Astrocyte (in vitro differentiated cells and primary cell): ENCODE data around the gene DUSP1. TPM values are rescaled to one million over a fixed set of nuclear protein-coding genes. Genes with fewer than 3 reads are reported as not detected.

ENCODE experiments used
- DNase-seq: peaks from one replicate; pipeline ENCODE4 v3.0.0-alpha.2; 2010; ENCODE audit warnings: low read depth
- FAIRE-seq: peaks from 2 replicates; lab custom pipeline; 2011; peaks lifted over from hg19 to GRCh38; lab: Jason Lieb, UNC
- H2AFZ ChIP-seq: 2 replicates; pipeline ENCODE4 v1.6.0; 2012; ENCODE audit warnings: low read depth, low read length, inconsistent platforms
- H3K27ac ChIP-seq: 2 replicates; pipeline ENCODE4 v1.5.1; 2011; ENCODE audit warnings: low read depth, low read length, inconsistent platforms
- H3K27me3 ChIP-seq: 2 replicates; pipeline ENCODE4 v1.6.0; 2011; ENCODE audit warnings: low read length, inconsistent platforms; ENCODE audit not compliant: insufficient read depth
- H3K36me3 ChIP-seq: 2 replicates; pipeline ENCODE4 v1.5.1; 2011; ENCODE audit warnings: low read length, inconsistent platforms; ENCODE audit not compliant: insufficient read depth
- H3K4me1 ChIP-seq: 2 replicates; pipeline ENCODE4 v1.5.1; 2011; ENCODE audit warnings: low read length, inconsistent platforms; ENCODE audit not compliant: insufficient read depth
- H3K4me2 ChIP-seq: 2 replicates; pipeline ENCODE4 v1.6.0; 2012; ENCODE audit warnings: low read length, inconsistent platforms
- H3K4me3 ChIP-seq: 2 replicates; pipeline ENCODE4 v1.5.1; 2011; ENCODE audit warnings: low read depth, mild to moderate bottlenecking, low read length, inconsistent platforms; ENCODE audit not compliant: insufficient read depth
- H3K79me2 ChIP-seq: 2 replicates; pipeline ENCODE4 v1.6.0; 2012; ENCODE audit warnings: mild to moderate bottlenecking, low read length, inconsistent platforms; ENCODE audit not compliant: insufficient read depth
- H3K9ac ChIP-seq: 2 replicates; pipeline ENCODE4 v1.6.0; 2012; ENCODE audit warnings: mild to moderate bottlenecking, low read length, inconsistent platforms
- H3K9me3 ChIP-seq: 2 replicates; pipeline ENCODE4 v1.5.1; 2012; ENCODE audit warnings: low read depth, mild to moderate bottlenecking, low read length, inconsistent platforms; ENCODE audit not compliant: insufficient read depth
- H4K20me1 ChIP-seq: 2 replicates; pipeline ENCODE4 v1.6.0; 2012; ENCODE audit warnings: low read length, inconsistent platforms; ENCODE audit not compliant: insufficient read depth
- H3K27ac Mint-ChIP-seq: one replicate; pipeline ENCODE4 v1.8.0; 2021; ENCODE audit warnings: mild to moderate bottlenecking, mixed read lengths; ENCODE audit not compliant: unreplicated experiment
- H3K27me3 Mint-ChIP-seq: one replicate; pipeline ENCODE4 v1.8.0; 2021; ENCODE audit warnings: low read depth, mixed read lengths; ENCODE audit not compliant: unreplicated experiment
- H3K36me3 Mint-ChIP-seq: one replicate; pipeline ENCODE4 v1.8.0; 2021; ENCODE audit warnings: low read depth, mixed read lengths; ENCODE audit not compliant: unreplicated experiment
- H3K4me1 Mint-ChIP-seq: one replicate; pipeline ENCODE4 v1.8.0; 2021; ENCODE audit warnings: low read depth, mixed read lengths; ENCODE audit not compliant: unreplicated experiment
- H3K4me3 Mint-ChIP-seq: one replicate; pipeline ENCODE4 v1.8.0; 2021; ENCODE audit warnings: mild to moderate bottlenecking, moderate library complexity, mixed read lengths; ENCODE audit not compliant: unreplicated experiment
- H3K9me3 Mint-ChIP-seq: one replicate; pipeline ENCODE4 v1.8.0; 2021; ENCODE audit warnings: mild to moderate bottlenecking, mixed read lengths; ENCODE audit not compliant: unreplicated experiment
- EZH2 ChIP-seq: IDR thresholded peaks from 2 replicates; pipeline ENCODE4 v1.6.1; 2012; ENCODE audit warnings: mild to moderate bottlenecking, low read length, inconsistent platforms; ENCODE audit not compliant: insufficient read depth
- total RNA-seq: library from RNA; stranded (reverse); gene quantifications from 2 replicates; pipeline ENCODE4 v1.2.1, GENCODE V29; 2021
- TF ChIP-seq, protein P1 (sequence below): IDR thresholded peaks from 2 replicates; pipeline ENCODE4 v1.5.1; 2011; ENCODE audit warnings: low read depth, mild to moderate bottlenecking, inconsistent platforms, low read length, moderate library complexity; ENCODE audit not compliant: insufficient read depth

The DUSP1 gene
- total RNA-seq, 1 donor from 2014 or later: 90.1 TPM

DNA sequence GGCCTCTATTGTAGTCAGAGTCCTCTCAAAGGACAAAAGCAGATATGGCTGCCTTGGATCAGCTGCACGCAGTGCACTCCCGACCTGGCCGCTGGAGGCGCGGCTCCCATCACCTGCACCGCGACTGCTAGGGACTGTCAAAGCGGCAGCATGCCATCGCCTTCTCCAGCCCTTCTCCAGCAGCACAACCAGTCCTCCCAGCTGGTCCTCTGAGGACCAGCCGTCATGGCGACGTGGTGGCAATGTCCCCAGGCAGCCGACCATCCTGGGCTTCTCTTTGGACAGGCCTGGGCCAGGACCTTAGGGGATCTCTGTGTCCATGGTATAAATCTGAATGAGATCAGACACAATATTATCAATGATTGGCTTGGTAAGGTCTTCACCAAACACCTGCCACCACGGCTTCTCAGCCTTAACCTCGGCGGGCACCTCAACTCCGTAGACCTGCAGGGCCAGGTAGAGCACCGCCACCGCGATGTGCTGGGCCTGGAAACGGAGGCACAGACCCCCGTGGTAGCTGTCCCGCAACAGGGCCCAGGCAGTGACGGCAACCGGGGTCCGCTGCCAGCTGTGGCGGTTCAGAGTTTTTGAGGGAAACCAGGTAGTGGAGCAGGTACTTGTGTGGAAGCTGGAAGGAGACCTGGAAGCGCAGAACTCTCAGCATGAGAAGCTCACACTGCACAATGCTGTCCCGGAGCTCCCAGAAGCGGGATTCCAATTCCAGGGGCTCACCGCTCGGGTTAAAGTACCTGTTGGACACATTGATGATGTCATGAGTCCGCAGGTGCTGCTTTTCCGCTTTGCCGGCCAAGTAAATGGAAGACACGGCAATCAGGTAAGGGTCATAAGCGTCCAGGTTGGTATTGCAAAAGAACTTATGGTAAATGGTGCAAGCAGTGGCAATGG is 8.5 kb downstream of the DUSP1 start:
- peaks cover 3% of the 10 kb centered on the region for H3K27me3 Mint-ChIP-seq
- no peak overlapping the region for H3K27ac Mint-ChIP-seq
- no peak for TF ChIP-seq EZH2
- TF ChIP-seq, protein P1, sequence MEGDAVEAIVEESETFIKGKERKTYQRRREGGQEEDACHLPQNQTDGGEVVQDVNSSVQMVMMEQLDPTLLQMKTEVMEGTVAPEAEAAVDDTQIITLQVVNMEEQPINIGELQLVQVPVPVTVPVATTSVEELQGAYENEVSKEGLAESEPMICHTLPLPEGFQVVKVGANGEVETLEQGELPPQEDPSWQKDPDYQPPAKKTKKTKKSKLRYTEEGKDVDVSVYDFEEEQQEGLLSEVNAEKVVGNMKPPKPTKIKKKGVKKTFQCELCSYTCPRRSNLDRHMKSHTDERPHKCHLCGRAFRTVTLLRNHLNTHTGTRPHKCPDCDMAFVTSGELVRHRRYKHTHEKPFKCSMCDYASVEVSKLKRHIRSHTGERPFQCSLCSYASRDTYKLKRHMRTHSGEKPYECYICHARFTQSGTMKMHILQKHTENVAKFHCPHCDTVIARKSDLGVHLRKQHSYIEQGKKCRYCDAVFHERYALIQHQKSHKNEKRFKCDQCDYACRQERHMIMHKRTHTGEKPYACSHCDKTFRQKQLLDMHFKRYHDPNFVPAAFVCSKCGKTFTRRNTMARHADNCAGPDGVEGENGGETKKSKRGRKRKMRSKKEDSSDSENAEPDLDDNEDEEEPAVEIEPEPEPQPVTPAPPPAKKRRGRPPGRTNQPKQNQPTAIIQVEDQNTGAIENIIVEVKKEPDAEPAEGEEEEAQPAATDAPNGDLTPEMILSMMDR: no peak
- H3K4me1 ChIP-seq: peaks cover 31% of the 10 kb centered on the region
- H3K79me2 ChIP-seq: peaks cover 3% of the 10 kb centered on the region
- FAIRE-seq (no peak), DNase-seq (no peak)
- H3K4me2 ChIP-seq: no peak overlapping the region
- H4K20me1 ChIP-seq: peaks cover 15% of the 10 kb centered on the region
- H3K9ac ChIP-seq: no peak overlapping the region
- H3K9me3 Mint-ChIP-seq: peaks cover 4% of the 10 kb centered on the region
- H3K36me3 ChIP-seq: peaks cover under 1% of the 10 kb centered on the region
- H3K9me3 ChIP-seq: no peaks in the 10 kb centered on the region
- no peak overlapping the region for H2AFZ ChIP-seq
- peaks cover 34% of the 10 kb centered on the region for H3K4me1 Mint-ChIP-seq
- peaks cover 2% of the 10 kb centered on the region for H3K36me3 Mint-ChIP-seq
- no peak overlapping the region for H3K4me3 Mint-ChIP-seq
- H3K27ac ChIP-seq: no peak overlapping the region
- no peaks in the 10 kb centered on the region for H3K27me3 ChIP-seq
- no peak overlapping the region for H3K4me3 ChIP-seq

DNA sequence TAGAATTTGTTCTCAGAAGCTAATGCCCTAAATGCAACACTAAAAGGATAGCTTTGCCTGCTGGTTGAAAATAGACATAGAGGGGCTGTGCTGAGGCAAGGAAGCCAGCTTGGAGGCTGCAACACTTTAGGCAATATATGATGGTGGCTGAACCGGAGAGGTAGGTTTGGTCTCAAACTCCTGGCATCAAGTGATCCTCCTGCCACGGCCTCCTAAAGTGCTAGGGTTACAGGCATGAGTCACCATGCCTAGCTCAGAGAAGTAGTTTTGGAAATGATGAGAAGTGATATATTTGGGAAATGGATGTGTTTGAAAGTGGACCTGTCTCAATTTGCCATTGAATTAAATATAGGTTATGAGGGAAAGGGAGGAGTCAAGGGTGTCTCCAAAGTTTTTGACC is 10.0 kb downstream of the DUSP1 start:
- Histone ChIP-seq H3K4me3 (no peak overlapping the region), H3K9ac (no peak overlapping the region), H3K4me1 (peaks cover 20% of the 10 kb centered on the region), H3K36me3 (no peaks in the 10 kb centered on the region), H3K27me3 (no peaks in the 10 kb centered on the region), H3K27ac (no peak overlapping the region), H4K20me1 (peaks cover 4% of the 10 kb centered on the region), H2AFZ (no peak overlapping the region), H3K4me2 (no peak overlapping the region), H3K79me2 (no peaks in the 10 kb centered on the region), H3K9me3 (no peaks in the 10 kb centered on the region)
- DNase-seq (no peak), FAIRE-seq (no peak)
- H3K36me3 Mint-ChIP-seq: peaks cover 2% of the 10 kb centered on the region
- H3K9me3 Mint-ChIP-seq: peaks cover 4% of the 10 kb centered on the region
- peak overlapping the region; percentile 25 for H3K4me3 Mint-ChIP-seq
- no peak overlapping the region for H3K27ac Mint-ChIP-seq
- peaks cover 22% of the 10 kb centered on the region for H3K4me1 Mint-ChIP-seq
- peaks cover 3% of the 10 kb centered on the region for H3K27me3 Mint-ChIP-seq
- TF ChIP-seq EZH2: no peak
- TF ChIP-seq, protein P1: no peak

DNA sequence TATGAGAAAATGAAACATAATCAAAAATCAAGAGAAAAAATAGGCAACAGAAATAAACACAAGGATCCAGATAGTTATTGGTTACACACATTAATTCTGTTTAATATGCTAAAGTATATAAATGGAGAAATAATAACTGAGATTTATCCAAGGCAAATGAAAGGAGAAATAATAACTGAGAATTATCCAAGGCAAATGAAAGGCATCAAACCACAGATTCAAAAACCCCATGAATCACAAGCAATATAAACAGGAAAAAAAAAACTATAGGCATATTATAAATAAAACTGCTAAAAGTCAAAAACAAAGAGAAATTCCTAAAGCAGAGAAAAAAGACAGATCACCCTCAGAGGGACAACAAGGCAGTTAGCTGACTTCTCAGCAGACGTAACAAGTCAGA is 10.9 kb downstream of the DUSP1 start:
- Histone ChIP-seq H3K27me3 (no peaks in the 10 kb centered on the region), H3K4me3 (no peak overlapping the region), H3K9ac (no peak overlapping the region), H3K4me2 (no peak overlapping the region), H3K9me3 (no peaks in the 10 kb centered on the region), H3K79me2 (no peaks in the 10 kb centered on the region), H3K36me3 (no peaks in the 10 kb centered on the region), H3K4me1 (peaks cover 15% of the 10 kb centered on the region), H2AFZ (no peak overlapping the region), H3K27ac (no peak overlapping the region), H4K20me1 (no peaks in the 10 kb centered on the region)
- FAIRE-seq (no peak), DNase-seq (no peak)
- H3K4me3 Mint-ChIP-seq: no peak overlapping the region
- H3K27me3 Mint-ChIP-seq: peaks cover 3% of the 10 kb centered on the region
- peaks cover 16% of the 10 kb centered on the region for H3K4me1 Mint-ChIP-seq
- peaks cover 4% of the 10 kb centered on the region for H3K9me3 Mint-ChIP-seq
- no peak overlapping the region for H3K27ac Mint-ChIP-seq
- TF ChIP-seq EZH2: no peak
- TF ChIP-seq, protein P1: no peak
- H3K36me3 Mint-ChIP-seq: peaks cover 2% of the 10 kb centered on the region
